Measurements from ENCODE around the gene RPL36AL. TPM values are rescaled to one million over a fixed set of nuclear protein-coding genes. Genes with fewer than 3 reads are reported as not detected.
A peak's percentile ranks its signal among the peaks of the same experiment; 100 is the strongest.

The RPL36AL gene
- total RNA-seq, 1 donor from 2014 or later = 194 TPM

GRCh38 chr14:49581209-49582112 is 39.0 kb downstream of the RPL36AL start:
- Mint-ChIP-seq H3K27ac (ENCODE audit: unreplicated experiment) (peak overlapping the region; percentile 50), H3K36me3 (ENCODE audit: low read depth, unreplicated experiment) (peaks cover 26% of the 10 kb centered on the region), H3K4me3 (ENCODE audit: unreplicated experiment) (peak overlapping the region; percentile 93), H3K27me3 (ENCODE audit: low read depth, unreplicated experiment) (no peaks in the 10 kb centered on the region), H3K9me3 (ENCODE audit: unreplicated experiment) (peaks cover 2% of the 10 kb centered on the region), H3K4me1 (ENCODE audit: low read depth, unreplicated experiment) (peaks cover 37% of the 10 kb centered on the region)
- Histone ChIP-seq H3K4me2 (ENCODE audit: low read length) (no peak overlapping the region), H3K79me2 (ENCODE audit: insufficient read depth, low read length) (peaks cover 71% of the 10 kb centered on the region), H4K20me1 (ENCODE audit: insufficient read depth, low read length) (peaks cover 78% of the 10 kb centered on the region), H3K4me1 (ENCODE audit: insufficient read depth, low read length) (peaks cover 8% of the 10 kb centered on the region), H3K9me3 (ENCODE audit: insufficient read depth, low read depth, low read length) (no peaks in the 10 kb centered on the region), H2AFZ (ENCODE audit: low read depth, low read length) (no peak overlapping the region), H3K4me3 (ENCODE audit: insufficient read depth, low read depth, low read length) (no peak overlapping the region), H3K36me3 (ENCODE audit: insufficient read depth, low read length) (peaks cover 36% of the 10 kb centered on the region), H3K27ac (ENCODE audit: low read depth, low read length) (no peak overlapping the region), H3K27me3 (ENCODE audit: insufficient read depth, low read length) (no peaks in the 10 kb centered on the region), H3K9ac (ENCODE audit: low read length) (no peak overlapping the region)
- DNase-seq (ENCODE audit: low read depth) = no peak
- no peak for FAIRE-seq
- TF ChIP-seq CTCF (IDR thresholded peaks at IDR 0.05; ENCODE audit: insufficient read depth, low read depth, low read length) (no peak), EZH2 (IDR thresholded peaks at IDR 0.05; ENCODE audit: insufficient read depth, low read length) (no peak)

GRCh38 chr14:49579841-49580240 is 40.6 kb downstream of the RPL36AL start:
- Mint-ChIP-seq H3K4me1 (ENCODE audit: low read depth, unreplicated experiment) (peaks cover 37% of the 10 kb centered on the region), H3K9me3 (ENCODE audit: unreplicated experiment) (peaks cover 2% of the 10 kb centered on the region), H3K36me3 (ENCODE audit: low read depth, unreplicated experiment) (peaks cover 21% of the 10 kb centered on the region), H3K27me3 (ENCODE audit: low read depth, unreplicated experiment) (no peaks in the 10 kb centered on the region), H3K4me3 (ENCODE audit: unreplicated experiment) (peak overlapping the region; percentile 47), H3K27ac (ENCODE audit: unreplicated experiment) (peak overlapping the region; percentile 10)
- Histone ChIP-seq H2AFZ (ENCODE audit: low read depth, low read length) (no peak overlapping the region), H3K27me3 (ENCODE audit: insufficient read depth, low read length) (no peaks in the 10 kb centered on the region), H3K4me1 (ENCODE audit: insufficient read depth, low read length) (peaks cover 8% of the 10 kb centered on the region), H3K36me3 (ENCODE audit: insufficient read depth, low read length) (peaks cover 41% of the 10 kb centered on the region), H3K9ac (ENCODE audit: low read length) (no peak overlapping the region), H3K9me3 (ENCODE audit: insufficient read depth, low read depth, low read length) (no peaks in the 10 kb centered on the region), H3K4me3 (ENCODE audit: insufficient read depth, low read depth, low read length) (no peak overlapping the region), H3K79me2 (ENCODE audit: insufficient read depth, low read length) (peaks cover 57% of the 10 kb centered on the region), H4K20me1 (ENCODE audit: insufficient read depth, low read length) (peaks cover 67% of the 10 kb centered on the region), H3K4me2 (ENCODE audit: low read length) (no peak overlapping the region), H3K27ac (ENCODE audit: low read depth, low read length) (no peak overlapping the region)
- no peak for FAIRE-seq
- TF ChIP-seq CTCF (IDR thresholded peaks at IDR 0.05; ENCODE audit: insufficient read depth, low read depth, low read length) (no peak), EZH2 (IDR thresholded peaks at IDR 0.05; ENCODE audit: insufficient read depth, low read length) (no peak)
- no peak for DNase-seq (ENCODE audit: low read depth)

GRCh38 chr14:49578141-49578540 is 42.3 kb downstream of the RPL36AL start:
- H3K27ac ChIP-seq (ENCODE audit: low read depth, low read length) = no peak overlapping the region
- H3K9ac ChIP-seq (ENCODE audit: low read length) = no peak overlapping the region
- H3K27me3 ChIP-seq (ENCODE audit: insufficient read depth, low read length) = no peaks in the 10 kb centered on the region
- no peak overlapping the region for H3K4me3 ChIP-seq (ENCODE audit: insufficient read depth, low read depth, low read length)
- no peak overlapping the region for H3K27ac Mint-ChIP-seq (ENCODE audit: unreplicated experiment)
- no peaks in the 10 kb centered on the region for H3K4me1 ChIP-seq (ENCODE audit: insufficient read depth, low read length)
- H3K4me3 Mint-ChIP-seq (ENCODE audit: unreplicated experiment) = no peak overlapping the region
- peaks cover 30% of the 10 kb centered on the region for H3K36me3 ChIP-seq (ENCODE audit: insufficient read depth, low read length)
- peaks cover 13% of the 10 kb centered on the region for H3K36me3 Mint-ChIP-seq (ENCODE audit: low read depth, unreplicated experiment)
- peaks cover 50% of the 10 kb centered on the region for H4K20me1 ChIP-seq (ENCODE audit: insufficient read depth, low read length)
- FAIRE-seq (no peak), DNase-seq (ENCODE audit: low read depth) (no peak)
- H3K4me1 Mint-ChIP-seq (ENCODE audit: low read depth, unreplicated experiment) = peaks cover 28% of the 10 kb centered on the region
- peaks cover 2% of the 10 kb centered on the region for H3K9me3 Mint-ChIP-seq (ENCODE audit: unreplicated experiment)
- H3K79me2 ChIP-seq (ENCODE audit: insufficient read depth, low read length) = peaks cover 40% of the 10 kb centered on the region
- no peak for TF ChIP-seq CTCF (IDR thresholded peaks at IDR 0.05; ENCODE audit: insufficient read depth, low read depth, low read length)
- no peak for TF ChIP-seq EZH2 (IDR thresholded peaks at IDR 0.05; ENCODE audit: insufficient read depth, low read length)
- no peak overlapping the region for H2AFZ ChIP-seq (ENCODE audit: low read depth, low read length)
- no peak overlapping the region for H3K4me2 ChIP-seq (ENCODE audit: low read length)
- no peaks in the 10 kb centered on the region for H3K27me3 Mint-ChIP-seq (ENCODE audit: low read depth, unreplicated experiment)
- H3K9me3 ChIP-seq (ENCODE audit: insufficient read depth, low read depth, low read length) = no peaks in the 10 kb centered on the region

Data from astrocyte (in vitro differentiated cells and primary cell).